HT1080 (cell line): ENCODE results near the gene NDUFC2. TPM values are rescaled to one million over a fixed set of nuclear protein-coding genes. Genes with fewer than 3 reads are reported as not detected.
"Not testable (repeated sequence)": the region's sequence is repeated elsewhere in the genome, so short reads cannot be mapped to it uniquely, and the experiment has no call there.

Experiments used
- DNase-seq: peaks from one replicate; pipeline ENCODE4 v3.0.0-alpha.2; 2015; ENCODE audit warnings: low read depth
- total RNA-seq: library from RNA; depleted of rRNA; stranded (reverse); fragments of >200 nt; shearing (Covaris generic); gene quantifications from 2 replicates; pipeline ENCODE4 v1.2.3, GENCODE V29; 2014

Gene NDUFC2
- total RNA-seq, 1 experiment from 2014 or later = 244 TPM

GRCh38 chr11:78080084-78080817, 589 bp upstream of the NDUFC2 start:
- DNase-seq = no peak

DNA sequence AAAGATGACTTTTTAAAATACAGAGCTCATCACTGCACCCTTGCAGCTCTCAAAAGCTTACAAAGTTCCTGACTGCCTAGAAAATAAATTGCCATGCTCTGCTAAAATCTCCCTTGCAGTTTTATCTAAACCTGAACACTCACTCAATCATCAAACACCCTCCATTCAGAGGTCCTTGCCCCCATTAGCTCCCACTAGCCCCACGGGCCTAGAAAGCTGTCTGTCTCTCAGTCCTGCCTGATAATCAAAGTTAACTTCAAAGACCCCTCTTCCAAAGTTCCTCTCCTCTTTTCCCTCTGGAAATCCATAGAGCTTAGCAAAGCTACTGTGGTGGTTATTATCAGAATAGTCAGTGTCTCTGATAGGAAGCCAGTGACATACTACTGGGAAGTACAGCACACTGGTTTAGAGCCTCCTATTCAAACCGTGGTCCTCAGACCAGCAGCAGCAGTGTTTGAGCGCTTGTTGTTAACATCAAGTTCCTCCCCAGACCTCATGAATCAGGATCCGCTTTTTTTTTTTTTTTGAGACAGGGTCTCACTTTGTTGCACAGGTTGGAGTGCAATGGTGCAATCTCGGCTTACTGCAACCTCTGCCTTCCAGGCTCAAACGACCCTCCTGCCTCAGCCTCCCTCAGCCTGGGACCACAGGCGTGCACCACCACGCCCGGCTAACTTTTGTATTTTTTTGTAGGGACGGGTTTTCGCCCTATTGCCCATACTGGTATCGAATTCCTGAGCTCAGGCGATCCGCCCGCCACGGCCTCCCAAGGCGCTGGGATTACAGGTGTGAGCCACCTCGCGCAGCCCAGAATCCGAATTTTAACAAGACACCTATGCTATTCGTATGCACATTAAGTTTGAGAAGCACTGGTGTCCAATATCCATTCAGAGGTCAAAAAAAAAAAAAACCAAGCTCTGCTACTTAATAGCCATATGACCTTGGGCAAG, 1.2 kb downstream of the NDUFC2 start:
- DNase-seq = no peak

GRCh38 chr11:78077592-78077991, 2.1 kb downstream of the NDUFC2 start:
- DNase-seq = not testable (repeated sequence)

- no peak for DNase-seq
Measured at GRCh38 chr11:78076733-78077403, 2.8 kb downstream of the NDUFC2 start.

GRCh38 chr11:78074756-78075155, 4.9 kb downstream of the NDUFC2 start:
- DNase-seq = no peak

DNA sequence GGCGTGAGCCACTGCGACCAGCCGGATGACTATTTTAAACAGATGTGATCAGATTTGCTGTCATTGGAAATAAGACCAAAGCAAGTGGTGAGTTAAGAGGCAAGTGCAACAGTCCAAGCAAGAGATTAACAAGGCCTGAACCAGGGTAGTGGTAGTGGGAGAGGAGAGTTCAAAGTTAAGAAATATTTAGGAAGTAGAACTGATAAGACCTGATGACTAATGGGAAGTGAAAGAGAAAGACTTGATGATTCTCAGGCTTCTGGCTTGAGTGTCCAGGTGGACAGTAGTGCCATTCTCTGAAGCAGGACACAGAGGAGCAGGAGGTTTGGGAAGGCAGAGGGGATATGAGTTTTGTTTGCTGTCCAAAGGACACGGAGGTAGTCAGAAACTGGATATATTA, 7.2 kb downstream of the NDUFC2 start:
- DNase-seq = no peak

- no peak for DNase-seq
Measured at GRCh38 chr11:78071717-78072116, 7.9 kb downstream of the NDUFC2 start.

DNA sequence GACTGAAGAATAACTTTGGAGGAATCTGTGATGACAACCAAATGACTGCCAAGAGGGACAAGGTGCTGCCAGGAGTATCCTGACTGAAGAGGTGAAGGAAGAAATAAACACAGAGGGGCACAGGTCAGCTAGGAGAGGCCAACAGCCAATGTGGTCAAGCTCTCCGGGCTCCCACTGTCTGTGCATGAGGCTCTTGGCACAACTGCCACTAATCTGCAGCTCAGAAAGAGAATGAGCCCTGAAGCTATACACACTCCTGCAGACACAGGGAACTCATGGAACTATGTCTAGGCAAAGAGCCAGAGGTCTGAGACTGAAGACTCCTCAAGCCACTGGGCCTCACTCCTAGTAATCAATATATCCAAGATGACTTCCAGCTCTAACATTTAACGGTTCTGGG, 9.0 kb downstream of the NDUFC2 start:
- DNase-seq = no peak

DNA sequence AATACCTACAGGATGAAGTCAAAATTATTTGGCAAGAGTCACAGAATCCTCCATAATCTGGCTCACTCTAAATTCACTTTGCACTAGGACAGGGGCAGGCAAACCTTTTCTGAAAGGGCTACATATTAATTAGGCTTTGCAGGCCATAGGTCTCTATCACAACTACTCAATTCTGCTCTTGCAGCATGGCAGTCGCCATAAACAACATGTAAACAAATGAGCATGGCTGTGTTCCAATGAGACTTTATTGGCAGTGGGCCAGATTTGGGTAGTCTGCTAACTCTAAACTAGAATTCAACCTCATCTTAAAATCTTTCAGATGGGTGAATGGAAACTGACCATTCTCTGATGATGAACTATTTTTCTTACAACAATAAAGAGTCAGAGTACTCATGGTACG, 10.2 kb downstream of the NDUFC2 start:
- no peak for DNase-seq

- DNase-seq = no peak
Measured at GRCh38 chr11:78067704-78068103, 12.0 kb downstream of the NDUFC2 start.

- DNase-seq = no peak
Measured at GRCh38 chr11:78066471-78066870, 13.2 kb downstream of the NDUFC2 start.

GRCh38 chr11:78065203-78065602, 14.5 kb downstream of the NDUFC2 start:
- DNase-seq = no peak

GRCh38 chr11:78063440-78064181, 16.1 kb downstream of the NDUFC2 start, which contains the start of gene THRSP:
TSS of gene THRSP (plus strand) at chr11:78063861. CDS start at chr11:78063882, 21 bp downstream.
- no peak for DNase-seq

- no peak for DNase-seq
Measured at GRCh38 chr11:78062671-78063070, 17.0 kb downstream of the NDUFC2 start.

- DNase-seq = no peak
Measured at GRCh38 chr11:78061921-78062311, 17.7 kb downstream of the NDUFC2 start.

- DNase-seq = no peak
Measured at GRCh38 chr11:78061088-78061920, 18.4 kb downstream of the NDUFC2 start.

GRCh38 chr11:78060533-78060932, 19.1 kb downstream of the NDUFC2 start:
- no peak for DNase-seq

DNA sequence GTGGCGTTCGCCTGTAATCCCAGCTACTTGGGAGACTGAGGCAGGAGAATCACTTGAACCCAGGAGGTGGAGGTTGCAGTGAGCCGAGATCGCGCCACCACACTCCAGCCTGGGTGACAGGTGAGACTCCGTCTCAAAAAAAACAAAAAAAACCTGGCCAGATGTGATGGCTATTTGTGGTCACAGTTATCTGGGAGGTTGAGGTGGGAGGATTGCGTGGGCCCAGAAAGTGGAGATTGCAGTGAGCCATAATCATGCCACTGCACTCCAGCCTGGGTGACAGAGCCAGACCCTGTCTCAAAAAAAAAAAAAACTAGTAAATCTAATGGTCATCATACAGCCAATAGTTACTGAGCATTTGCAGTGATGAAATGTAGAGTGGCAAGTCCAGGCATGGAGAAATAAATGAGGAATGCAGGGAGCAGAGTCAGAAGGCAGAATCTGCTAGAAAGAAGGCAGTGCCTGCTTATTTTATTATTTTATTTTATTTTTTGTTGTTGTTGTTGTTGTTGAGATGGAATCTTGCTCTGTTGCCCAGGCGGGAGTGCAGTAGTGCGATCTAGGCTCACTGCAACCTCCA, 19.8 kb downstream of the NDUFC2 start:
- not testable (repeated sequence) for DNase-seq

DNA sequence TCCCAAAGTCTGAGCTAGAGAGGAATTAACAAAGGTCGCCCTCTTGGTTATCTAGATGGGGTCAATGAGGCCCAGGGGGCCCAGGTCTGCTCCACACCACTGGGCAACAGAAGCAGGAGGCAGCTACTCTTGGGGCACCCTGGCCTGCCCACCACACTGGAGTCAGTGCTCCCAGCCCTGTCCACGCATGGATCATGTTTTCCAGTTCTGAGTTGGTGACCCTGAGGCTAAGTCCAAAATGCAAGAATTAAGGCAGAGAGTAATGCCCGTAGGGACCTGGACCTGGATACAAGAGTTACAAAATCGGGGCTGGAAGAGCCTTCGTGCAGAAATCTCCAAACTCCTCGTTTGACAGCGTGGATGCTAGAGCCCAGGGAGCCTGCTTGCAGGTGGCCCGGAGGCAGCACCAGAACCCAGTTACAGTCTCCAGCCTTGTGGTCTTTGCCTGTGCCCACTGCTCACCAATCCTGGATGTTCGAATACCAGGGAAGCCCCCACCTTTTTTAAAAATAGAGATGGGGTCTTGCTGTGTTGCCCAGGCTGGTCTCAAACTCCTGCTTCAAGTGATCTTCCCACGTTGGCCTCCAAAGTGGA, 22.1 kb downstream of the NDUFC2 start:
- no peak for DNase-seq
